ENCODE measurements around the gene TMEM156.

DNA sequence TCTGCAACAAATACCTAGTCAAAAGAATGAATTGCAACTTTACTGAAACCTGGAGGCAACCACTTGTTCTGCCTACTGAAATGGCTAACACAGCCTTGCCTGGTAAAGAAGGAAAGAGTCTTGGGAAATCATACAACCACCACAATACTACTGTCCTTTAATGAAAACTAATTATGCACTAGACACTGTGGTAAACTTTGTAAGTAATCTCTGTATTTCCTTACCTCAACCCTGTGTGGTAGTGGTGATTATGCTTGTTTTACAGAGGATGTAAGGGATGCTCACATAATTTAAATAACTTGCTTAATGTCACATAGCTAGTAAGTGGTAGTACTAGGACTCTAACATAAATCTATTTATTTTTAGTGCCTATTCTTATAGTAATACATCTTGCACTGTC, 44.7 kb downstream of the TMEM156 start:
- TF ChIP-seq, protein P1, sequence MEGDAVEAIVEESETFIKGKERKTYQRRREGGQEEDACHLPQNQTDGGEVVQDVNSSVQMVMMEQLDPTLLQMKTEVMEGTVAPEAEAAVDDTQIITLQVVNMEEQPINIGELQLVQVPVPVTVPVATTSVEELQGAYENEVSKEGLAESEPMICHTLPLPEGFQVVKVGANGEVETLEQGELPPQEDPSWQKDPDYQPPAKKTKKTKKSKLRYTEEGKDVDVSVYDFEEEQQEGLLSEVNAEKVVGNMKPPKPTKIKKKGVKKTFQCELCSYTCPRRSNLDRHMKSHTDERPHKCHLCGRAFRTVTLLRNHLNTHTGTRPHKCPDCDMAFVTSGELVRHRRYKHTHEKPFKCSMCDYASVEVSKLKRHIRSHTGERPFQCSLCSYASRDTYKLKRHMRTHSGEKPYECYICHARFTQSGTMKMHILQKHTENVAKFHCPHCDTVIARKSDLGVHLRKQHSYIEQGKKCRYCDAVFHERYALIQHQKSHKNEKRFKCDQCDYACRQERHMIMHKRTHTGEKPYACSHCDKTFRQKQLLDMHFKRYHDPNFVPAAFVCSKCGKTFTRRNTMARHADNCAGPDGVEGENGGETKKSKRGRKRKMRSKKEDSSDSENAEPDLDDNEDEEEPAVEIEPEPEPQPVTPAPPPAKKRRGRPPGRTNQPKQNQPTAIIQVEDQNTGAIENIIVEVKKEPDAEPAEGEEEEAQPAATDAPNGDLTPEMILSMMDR (IDR thresholded peaks at IDR 0.05) = no peak
- TF ChIP-seq, protein P2, sequence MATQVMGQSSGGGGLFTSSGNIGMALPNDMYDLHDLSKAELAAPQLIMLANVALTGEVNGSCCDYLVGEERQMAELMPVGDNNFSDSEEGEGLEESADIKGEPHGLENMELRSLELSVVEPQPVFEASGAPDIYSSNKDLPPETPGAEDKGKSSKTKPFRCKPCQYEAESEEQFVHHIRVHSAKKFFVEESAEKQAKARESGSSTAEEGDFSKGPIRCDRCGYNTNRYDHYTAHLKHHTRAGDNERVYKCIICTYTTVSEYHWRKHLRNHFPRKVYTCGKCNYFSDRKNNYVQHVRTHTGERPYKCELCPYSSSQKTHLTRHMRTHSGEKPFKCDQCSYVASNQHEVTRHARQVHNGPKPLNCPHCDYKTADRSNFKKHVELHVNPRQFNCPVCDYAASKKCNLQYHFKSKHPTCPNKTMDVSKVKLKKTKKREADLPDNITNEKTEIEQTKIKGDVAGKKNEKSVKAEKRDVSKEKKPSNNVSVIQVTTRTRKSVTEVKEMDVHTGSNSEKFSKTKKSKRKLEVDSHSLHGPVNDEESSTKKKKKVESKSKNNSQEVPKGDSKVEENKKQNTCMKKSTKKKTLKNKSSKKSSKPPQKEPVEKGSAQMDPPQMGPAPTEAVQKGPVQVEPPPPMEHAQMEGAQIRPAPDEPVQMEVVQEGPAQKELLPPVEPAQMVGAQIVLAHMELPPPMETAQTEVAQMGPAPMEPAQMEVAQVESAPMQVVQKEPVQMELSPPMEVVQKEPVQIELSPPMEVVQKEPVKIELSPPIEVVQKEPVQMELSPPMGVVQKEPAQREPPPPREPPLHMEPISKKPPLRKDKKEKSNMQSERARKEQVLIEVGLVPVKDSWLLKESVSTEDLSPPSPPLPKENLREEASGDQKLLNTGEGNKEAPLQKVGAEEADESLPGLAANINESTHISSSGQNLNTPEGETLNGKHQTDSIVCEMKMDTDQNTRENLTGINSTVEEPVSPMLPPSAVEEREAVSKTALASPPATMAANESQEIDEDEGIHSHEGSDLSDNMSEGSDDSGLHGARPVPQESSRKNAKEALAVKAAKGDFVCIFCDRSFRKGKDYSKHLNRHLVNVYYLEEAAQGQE (IDR thresholded peaks at IDR 0.05; ENCODE audit: low read depth, low read length) = no peak
- TF ChIP-seq POLR2AphosphoS5 (IDR thresholded peaks at IDR 0.05; ENCODE audit: low read depth, low read length) (no peak), JUND (IDR thresholded peaks at IDR 0.05) (no peak), CHD2 (IDR thresholded peaks at IDR 0.05; ENCODE audit: low read length, partially characterized antibody) (no peak), SMC3 (IDR thresholded peaks at IDR 0.05; ENCODE audit: low read depth, low read length) (no peak), EZH2phosphoT487 (IDR thresholded peaks at IDR 0.05; ENCODE audit: borderline replicate concordance, low read depth) (no peak), EP300 (IDR thresholded peaks at IDR 0.05; ENCODE audit: borderline replicate concordance in 1 of 2, low read depth in 1 of 2, low read length in 1 of 2) (no peak), NFIC (IDR thresholded peaks at IDR 0.05; ENCODE audit: borderline replicate concordance) (no peak), RCOR1 (IDR thresholded peaks at IDR 0.05; ENCODE audit: low read length) (no peak), MEF2A (IDR thresholded peaks at IDR 0.05; ENCODE audit: borderline replicate concordance, low read depth) (no peak)
- TF ChIP-seq, protein P3, sequence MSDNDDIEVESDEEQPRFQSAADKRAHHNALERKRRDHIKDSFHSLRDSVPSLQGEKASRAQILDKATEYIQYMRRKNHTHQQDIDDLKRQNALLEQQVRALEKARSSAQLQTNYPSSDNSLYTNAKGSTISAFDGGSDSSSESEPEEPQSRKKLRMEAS (IDR thresholded peaks at IDR 0.05; ENCODE audit: low read depth) = no peak
